Frontal cortex (tissue), 4 donors: ENCODE measurements around the gene SF3B4. TPM values are rescaled to one million over a fixed set of nuclear protein-coding genes. Genes with fewer than 3 reads are reported as not detected.

Experiments
- DNase-seq, 2 donors: peaks; one replicate each; pipeline ENCODE4 v3.0.0; 2012; ENCODE audit warnings: low spot score in 2 of 2
- FAIRE-seq: peaks from 2 replicates; lab custom pipeline; 2012; peaks lifted over from hg19 to GRCh38; lab: Jason Lieb, UNC
- total RNA-seq: library from RNA; depleted of rRNA; stranded (reverse); fragments of >200 nt; gene quantifications from one replicate; pipeline ENCODE4 v1.2.3, GENCODE V29; 2014
- donor health status: control.
- donor health status: control.
- donor health status: control.

The SF3B4 gene
- total RNA-seq, 1 donor from 2014 or later = 7.3 TPM

GRCh38 chr1:149936170-149936991, 8.8 kb upstream of the SF3B4 start, which contains the start of gene MTMR11:
Gene MTMR11 (minus strand): TSS chr1:149936879. CDS start chr1:149936647, 232 bp downstream.
- DNase-seq (no peak), FAIRE-seq (no peak)

GRCh38 chr1:149934356-149934755, 6.8 kb upstream of the SF3B4 start:
- FAIRE-seq (no peak), DNase-seq (no peak)

- DNase-seq (no peak), FAIRE-seq (no peak)
These were observed 5.6 kb upstream of the SF3B4 start for GRCh38 chr1:149933208-149933607.

- DNase-seq (no peak), FAIRE-seq (no peak)
These were observed 4.9 kb upstream of the SF3B4 start for GRCh38 chr1:149932474-149932873.

- FAIRE-seq (no peak), DNase-seq (no peak)
These were observed 3.7 kb upstream of the SF3B4 start for GRCh38 chr1:149931212-149931790.

- no peak for DNase-seq
- FAIRE-seq = no peak
These were observed 2.3 kb upstream of the SF3B4 start for GRCh38 chr1:149929856-149930255.

- DNase-seq (no peak), FAIRE-seq (no peak)
These were observed 760 bp upstream of the SF3B4 start for GRCh38 chr1:149928401-149928724.

GRCh38 chr1:149927056-149927562, 494 bp downstream of the SF3B4 start:
- no peak for DNase-seq
- no peak for FAIRE-seq

- DNase-seq (no peak), FAIRE-seq (no peak)
These were observed 1.3 kb downstream of the SF3B4 start for GRCh38 chr1:149926296-149926695.

- no peak for DNase-seq
- FAIRE-seq = no peak
These were observed 1.9 kb downstream of the SF3B4 start for GRCh38 chr1:149925751-149926150.

- no peak for DNase-seq
- no peak for FAIRE-seq
These were observed 2.3 kb downstream of the SF3B4 start for GRCh38 chr1:149925345-149925744.

GRCh38 chr1:149923626-149924025, 4.0 kb downstream of the SF3B4 start:
- FAIRE-seq = no peak
- DNase-seq = no peak

GRCh38 chr1:149917571-149918144, 9.9 kb downstream of the SF3B4 start, which contains the start of gene SV2A:
Gene SV2A (minus strand): TSS chr1:149917844. CDS start chr1:149913840, 4,004 bp downstream.
- FAIRE-seq = no peak
- DNase-seq = peak; percentile 50 to 76

GRCh38 chr1:149916898-149917252, 10.7 kb downstream of the SF3B4 start:
- no peak for FAIRE-seq
- DNase-seq = no peak

GRCh38 chr1:149916193-149916897, 11.3 kb downstream of the SF3B4 start:
- no peak for FAIRE-seq

GRCh38 chr1:149915429-149916192, 12.0 kb downstream of the SF3B4 start:
- FAIRE-seq = no peak
- no peak for DNase-seq

More at GRCh38 chr1:149916193-149916897, 11.3 kb downstream of the SF3B4 start:
- DNase-seq = no peak

GRCh38 chr1:149914545-149914944, 13.1 kb downstream of the SF3B4 start:
- FAIRE-seq (no peak), DNase-seq (no peak)

- DNase-seq = no peak
- no peak for FAIRE-seq
These were observed 21.0 kb downstream of the SF3B4 start for GRCh38 chr1:149906570-149907075.

- no peak for FAIRE-seq
- no peak for DNase-seq
These were observed 23.6 kb downstream of the SF3B4 start for GRCh38 chr1:149903836-149904491.
